ENCODE results near the gene CLN5. TPM values are rescaled to one million over a fixed set of nuclear protein-coding genes. Genes with fewer than 3 reads are reported as not detected.
A peak's percentile ranks its signal among the peaks of the same experiment; 100 is the strongest.
"Not testable (repeated sequence)": the region's sequence is repeated elsewhere in the genome, so short reads cannot be mapped to it uniquely, and the experiment has no call there.

CLN5 gene
- total RNA-seq, 1 donor from 2014 or later = 38.2 TPM

DNA sequence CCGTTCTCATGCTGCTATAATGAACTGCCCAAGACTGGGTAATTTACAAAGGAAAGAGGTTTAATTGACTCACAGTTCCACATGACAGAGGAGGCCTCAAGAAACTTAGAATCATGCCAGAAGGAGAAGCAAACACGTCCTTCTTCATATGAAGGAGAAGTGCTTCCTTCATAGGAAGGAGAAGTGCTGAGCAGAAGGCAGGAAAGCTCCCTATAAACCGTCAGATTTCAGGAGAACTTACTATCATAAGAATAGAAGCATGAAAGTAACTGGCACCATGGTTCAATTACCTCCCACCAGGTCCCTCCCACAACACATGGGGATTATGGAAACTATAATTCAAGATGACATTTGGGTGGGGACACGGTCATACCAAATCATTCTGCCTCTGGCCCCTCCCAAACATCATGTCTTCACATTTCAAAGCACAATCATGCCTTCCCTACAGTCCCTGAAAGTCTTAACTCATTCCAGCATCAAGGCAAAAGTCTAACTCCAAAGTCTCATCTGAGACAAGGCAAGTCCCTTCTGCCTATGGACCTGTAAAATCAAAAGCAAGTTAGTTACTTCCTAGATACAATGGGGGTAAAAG, 32.9 kb upstream of the CLN5 start:
- intact Hi-C loops (cut with DNase I) = no loop called here
- Histone ChIP-seq H3K27me3 (ENCODE audit: low read depth) (no peaks in the 10 kb centered on the region), H3K4me3 (no peak overlapping the region), H3K27ac (no peak overlapping the region), H3K36me3 (no peaks in the 10 kb centered on the region), H3K9me3 (peaks cover 5% of the 10 kb centered on the region), H3K4me1 (no peaks in the 10 kb centered on the region)
- no peak for DNase-seq
- ATAC-seq = no peak
- TF ChIP-seq, protein P1, sequence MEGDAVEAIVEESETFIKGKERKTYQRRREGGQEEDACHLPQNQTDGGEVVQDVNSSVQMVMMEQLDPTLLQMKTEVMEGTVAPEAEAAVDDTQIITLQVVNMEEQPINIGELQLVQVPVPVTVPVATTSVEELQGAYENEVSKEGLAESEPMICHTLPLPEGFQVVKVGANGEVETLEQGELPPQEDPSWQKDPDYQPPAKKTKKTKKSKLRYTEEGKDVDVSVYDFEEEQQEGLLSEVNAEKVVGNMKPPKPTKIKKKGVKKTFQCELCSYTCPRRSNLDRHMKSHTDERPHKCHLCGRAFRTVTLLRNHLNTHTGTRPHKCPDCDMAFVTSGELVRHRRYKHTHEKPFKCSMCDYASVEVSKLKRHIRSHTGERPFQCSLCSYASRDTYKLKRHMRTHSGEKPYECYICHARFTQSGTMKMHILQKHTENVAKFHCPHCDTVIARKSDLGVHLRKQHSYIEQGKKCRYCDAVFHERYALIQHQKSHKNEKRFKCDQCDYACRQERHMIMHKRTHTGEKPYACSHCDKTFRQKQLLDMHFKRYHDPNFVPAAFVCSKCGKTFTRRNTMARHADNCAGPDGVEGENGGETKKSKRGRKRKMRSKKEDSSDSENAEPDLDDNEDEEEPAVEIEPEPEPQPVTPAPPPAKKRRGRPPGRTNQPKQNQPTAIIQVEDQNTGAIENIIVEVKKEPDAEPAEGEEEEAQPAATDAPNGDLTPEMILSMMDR (IDR thresholded peaks at IDR 0.05) = no peak

DNA sequence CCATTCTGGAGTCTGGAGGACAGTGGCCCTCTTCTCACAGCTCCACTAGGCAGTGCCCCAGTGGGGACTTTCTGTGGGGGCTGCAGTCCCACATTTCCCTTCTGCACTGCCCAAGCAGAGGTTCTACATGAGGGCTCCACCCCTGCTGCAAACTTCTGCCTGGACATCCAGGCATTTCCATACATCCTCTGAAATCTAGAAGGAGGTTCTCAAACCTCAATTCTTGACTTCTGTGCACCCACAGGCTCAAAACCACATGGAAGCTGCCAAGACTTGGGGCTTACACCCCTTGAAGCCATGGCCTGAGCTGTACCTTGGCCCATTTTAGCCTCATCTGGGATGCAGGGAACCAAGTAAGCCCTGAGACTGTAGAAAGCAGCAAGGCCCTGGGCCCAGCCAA, 32.1 kb upstream of the CLN5 start:
- intact Hi-C loops (cut with DNase I); DNase-seq; H3K4me3 ChIP-seq; H3K36me3 ChIP-seq; H3K27ac ChIP-seq; H3K27me3 ChIP-seq (ENCODE audit: low read depth); H3K9me3 ChIP-seq; H3K4me1 ChIP-seq; ATAC-seq: not testable (repeated sequence)

DNA sequence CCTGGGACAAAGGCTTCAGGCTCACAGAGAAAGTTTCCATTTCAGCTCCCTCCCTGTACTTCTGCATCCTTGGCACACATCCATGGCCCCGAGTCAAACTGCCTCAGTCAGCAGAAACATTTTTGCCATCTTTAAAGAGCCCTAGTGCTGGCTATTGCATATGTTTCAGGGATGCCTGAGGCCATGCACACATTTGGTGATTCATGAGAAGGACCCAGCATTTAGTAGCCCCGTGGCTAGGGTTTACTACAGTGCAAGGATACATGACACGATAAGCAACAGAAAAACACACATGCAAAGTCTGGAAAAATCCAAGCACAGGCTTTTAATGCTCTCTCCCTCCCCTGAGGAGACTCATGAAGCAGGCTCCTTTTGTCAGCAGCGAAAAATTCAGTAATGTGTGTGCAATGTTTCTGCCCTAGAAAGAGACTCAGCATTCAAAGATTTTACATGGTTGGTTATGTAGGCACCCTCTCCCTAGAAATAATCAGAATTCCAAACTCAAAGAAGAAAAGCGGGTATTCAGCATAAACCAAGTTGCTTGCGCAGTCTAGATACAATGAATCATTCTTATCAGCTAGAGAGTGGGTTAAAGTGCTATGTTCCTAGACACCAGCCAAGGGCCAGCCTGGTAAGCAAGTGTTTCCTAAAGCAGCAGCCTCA, 26.0 kb upstream of the CLN5 start:
- H3K27me3 ChIP-seq (ENCODE audit: low read depth) = no peaks in the 10 kb centered on the region
- intact Hi-C loops (cut with DNase I) = no loop called here
- no peak overlapping the region for H3K27ac ChIP-seq
- H3K4me3 ChIP-seq = no peak overlapping the region
- DNase-seq (no peak), ATAC-seq (peak in 1 of 2 donors; percentile 57)
- no peaks in the 10 kb centered on the region for H3K9me3 ChIP-seq
- TF ChIP-seq, protein P1 (IDR thresholded peaks at IDR 0.05) = no peak
- H3K4me1 ChIP-seq = no peaks in the 10 kb centered on the region
- H3K36me3 ChIP-seq = no peaks in the 10 kb centered on the region

DNA sequence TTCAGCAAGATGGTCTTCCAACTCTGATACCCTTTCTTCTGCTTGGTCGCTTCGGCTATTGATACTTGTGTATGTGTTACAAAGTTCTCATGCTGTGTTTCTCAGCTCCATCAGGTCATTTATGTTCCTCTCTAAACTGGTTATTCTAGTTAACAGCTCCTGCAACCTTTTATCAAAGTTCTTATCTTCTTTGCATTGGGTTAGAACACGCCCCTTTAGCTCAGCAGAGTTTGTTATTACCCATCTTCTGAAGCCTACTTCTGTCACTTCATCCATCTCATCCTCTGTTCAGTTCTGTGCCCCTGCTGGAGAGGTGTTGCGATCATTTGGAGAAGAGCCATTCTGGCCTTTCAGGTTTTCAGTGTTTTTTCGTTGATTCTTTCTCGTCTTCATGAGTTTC, 24.9 kb upstream of the CLN5 start:
- Histone ChIP-seq H3K27ac (no peak overlapping the region), H3K4me1 (no peaks in the 10 kb centered on the region), H3K36me3 (no peaks in the 10 kb centered on the region), H3K9me3 (no peaks in the 10 kb centered on the region), H3K4me3 (no peak overlapping the region), H3K27me3 (ENCODE audit: low read depth) (no peaks in the 10 kb centered on the region)
- no peak for ATAC-seq
- intact Hi-C loops (cut with DNase I) = no loop called here
- DNase-seq = no peak
- TF ChIP-seq, protein P1 (IDR thresholded peaks at IDR 0.05) = no peak

DNA sequence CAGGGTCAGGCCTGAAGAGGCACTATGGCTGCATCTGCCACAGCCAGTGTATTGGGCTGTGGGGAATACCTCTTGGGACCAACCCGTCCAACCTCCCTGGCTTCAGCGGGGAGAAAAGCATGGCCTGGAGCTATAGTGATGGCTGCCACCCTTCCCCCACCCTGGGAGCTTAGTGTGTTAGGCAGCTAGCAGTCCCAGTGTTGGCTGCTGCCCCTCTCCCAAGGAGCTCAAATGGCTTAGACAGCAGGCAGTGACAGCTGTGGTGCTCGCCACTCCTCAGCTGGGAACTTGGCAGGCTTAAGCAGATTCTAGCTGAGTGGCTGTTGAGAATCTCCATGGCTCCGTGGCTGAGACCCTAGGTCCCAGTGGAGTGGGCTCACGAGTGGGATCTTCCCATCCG, 23.8 kb upstream of the CLN5 start:
- no peak for ATAC-seq
- no peak for DNase-seq

More for the DNA sequence above, 23.8 kb upstream of the CLN5 start:
- intact Hi-C loops (cut with DNase I) = no loop called here
- H3K4me3 ChIP-seq = no peak overlapping the region
- H3K4me1 ChIP-seq = no peaks in the 10 kb centered on the region
- no peaks in the 10 kb centered on the region for H3K27me3 ChIP-seq (ENCODE audit: low read depth)
- H3K9me3 ChIP-seq = no peaks in the 10 kb centered on the region
- no peak overlapping the region for H3K27ac ChIP-seq
- TF ChIP-seq, protein P1 (IDR thresholded peaks at IDR 0.05) = no peak
- H3K36me3 ChIP-seq = no peaks in the 10 kb centered on the region
